C4-2B (cell line): ENCODE results near the gene CAMK1G.

Experiments
- CTCF ChIP-seq: fragments of 450-650 bp; conservative IDR thresholded peaks from 2 replicates; pipeline ENCODE4 v1.5.1; 2017; ENCODE audit warnings: mild to moderate bottlenecking
- ZFX ChIP-seq: fragments of 450-650 bp; IDR thresholded peaks from 2 replicates; pipeline ENCODE4 v1.6.1; 2017

GRCh38 chr1:209556162-209556690, 27.3 kb upstream of the CAMK1G start:
- no peak for TF ChIP-seq ZFX
- TF ChIP-seq CTCF, result no peak
